ENCODE data around the gene TP53TG5. TPM values are rescaled to one million over a fixed set of nuclear protein-coding genes. Genes with fewer than 3 reads are reported as not detected.

The TP53TG5 gene
- total and polyA plus RNA-seq, 2 experiments from 2014 or later = not detected

- TF ChIP-seq STAT1 (IDR thresholded peaks at IDR 0.05; ENCODE audit: unreplicated experiment) (no peak), POLR2AphosphoS5 (IDR thresholded peaks at IDR 0.05; ENCODE audit: low read depth) (peak; percentile 81), EZH2phosphoT487 (IDR thresholded peaks at IDR 0.05; ENCODE audit: unreplicated experiment) (no peak), ZNF331 (CRISPR knock-in tag; IDR thresholded peaks at IDR 0.05; ENCODE audit: low read depth) (no peak), REST (IDR thresholded peaks at IDR 0.05; ENCODE audit: unreplicated experiment) (no peak), CREB1 (CRISPR knock-in tag; IDR thresholded peaks at IDR 0.05; ENCODE audit: low read depth) (peak; percentile 82), EZH2 (IDR thresholded peaks at IDR 0.05; ENCODE audit: low read depth, unreplicated experiment) (no peak), ETS1 (IDR thresholded peaks at IDR 0.05) (peak; percentile 84)
Measured at GRCh38 chr20:45415822-45416637, 37.9 kb upstream of the TP53TG5 start, which contains the start of gene PIGT (continued).

DNA sequence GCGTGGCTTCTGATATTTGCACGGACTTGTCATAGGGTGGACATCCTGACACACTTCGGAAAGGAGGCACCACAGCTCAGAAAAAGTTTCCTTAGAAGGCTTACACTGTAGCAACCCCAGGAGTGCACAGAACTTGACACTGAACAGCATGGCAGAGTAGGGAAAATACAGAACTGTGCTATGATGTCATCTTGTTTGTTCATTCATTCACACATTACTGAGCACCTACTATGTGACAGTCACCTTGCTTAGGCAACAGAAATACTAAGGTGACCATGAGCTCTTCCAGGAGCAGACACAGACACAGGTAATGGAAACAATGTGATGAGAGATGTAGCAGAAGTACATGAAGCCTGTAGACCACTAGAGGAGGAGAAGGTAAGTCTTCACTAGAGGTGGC, 35.4 kb upstream of the TP53TG5 start:
- H3K27ac Mint-ChIP-seq = no peak overlapping the region
- Histone ChIP-seq H3K79me2 (replicated peaks; ENCODE audit: insufficient read depth) (peaks cover 17% of the 10 kb centered on the region), H3F3A (replicated peaks; ENCODE audit: low read depth) (no peaks in the 10 kb centered on the region), H3K27ac (ENCODE audit: low read depth) (no peak overlapping the region), H3K4me1 (ENCODE audit: insufficient read depth) (peaks cover 8% of the 10 kb centered on the region; the same call in 1 of the 2 replicates), H3K4me3 (no peak overlapping the region), H2AFZ (no peak overlapping the region), H3K36me3 (ENCODE audit: insufficient read depth) (peaks cover 8% of the 10 kb centered on the region), H3K9me2 (ENCODE audit: insufficient read depth) (no peaks in the 10 kb centered on the region), H3K27me3 (ENCODE audit: insufficient read depth) (no peaks in the 10 kb centered on the region), H4K20me1 (replicated peaks; ENCODE audit: insufficient read depth) (peaks cover 7% of the 10 kb centered on the region; the same call in 1 of the 2 replicates), H3K4me2 (no peak overlapping the region)
- no peaks in the 10 kb centered on the region for H3K9me3 Mint-ChIP-seq
- DNase-seq (ENCODE audit: low spot score) = no peak
- ATAC-seq = no peak
- peaks cover 4% of the 10 kb centered on the region for H3K27me3 Mint-ChIP-seq (ENCODE audit: insufficient read depth, low read depth, poor library complexity)
- TF ChIP-seq CTCF (conservative IDR thresholded peaks at IDR 0.05; ENCODE audit: low read depth in 2 of 2) (no peak), POLR2AphosphoS5 (IDR thresholded peaks at IDR 0.05; ENCODE audit: low read depth) (no peak), CREB1 (CRISPR knock-in tag; IDR thresholded peaks at IDR 0.05; ENCODE audit: low read depth) (no peak), EZH2phosphoT487 (IDR thresholded peaks at IDR 0.05; ENCODE audit: unreplicated experiment) (no peak)
- H3K36me3 Mint-ChIP-seq (ENCODE audit: low read depth) = peaks cover 21% of the 10 kb centered on the region
- no peak overlapping the region for H3K4me3 Mint-ChIP-seq
- peaks cover 9% of the 10 kb centered on the region for H3K4me1 Mint-ChIP-seq

Data from GM23338 (cell line).